IPS-20b (cell line): ENCODE results near the gene TBC1D5.

Source experiments
- H3K27ac ChIP-seq: one replicate; pipeline ENCODE4 v1.5.1; 2013; ENCODE audit warnings: low read length
- H3K27me3 ChIP-seq: 2 replicates; pipeline ENCODE4 v1.6.1; 2013; ENCODE audit warnings: mild to moderate bottlenecking, low read length, inconsistent platforms; ENCODE audit not compliant: insufficient read depth
- H3K36me3 ChIP-seq: 2 replicates; pipeline ENCODE4 v1.6.1; 2013; ENCODE audit warnings: low read depth, mild to moderate bottlenecking, inconsistent platforms, low read length, moderate library complexity; ENCODE audit not compliant: insufficient read depth
- H3K4me1 ChIP-seq: 2 replicates; pipeline ENCODE4 v1.6.1; 2013; ENCODE audit warnings: mild to moderate bottlenecking, control low read depth, inconsistent platforms, low read length, moderate library complexity; ENCODE audit not compliant: insufficient read depth
- H3K4me3 ChIP-seq: 2 replicates; pipeline ENCODE4 v1.5.1; 2013; ENCODE audit warnings: mild to moderate bottlenecking, low read length, inconsistent platforms
- H3K9ac ChIP-seq: 2 replicates; pipeline ENCODE4 v1.6.1; 2013; ENCODE audit warnings: low read depth, mild to moderate bottlenecking, inconsistent platforms, low read length, moderate library complexity
- H3K9me3 ChIP-seq: 2 replicates; pipeline ENCODE4 v1.6.1; 2013; ENCODE audit warnings: mild to moderate bottlenecking, low read depth, low read length, inconsistent platforms; ENCODE audit not compliant: insufficient read depth

TBC1D5 gene

GRCh38 chr3:17518189-17519059 lies 224.0 kb downstream of the TBC1D5 start:
- H3K9ac ChIP-seq: no peak overlapping the region
- H3K4me1 ChIP-seq: peaks cover 9% of the 10 kb centered on the region; the same call in 1 of the 2 replicates
- no peaks in the 10 kb centered on the region for H3K36me3 ChIP-seq
- no peaks in the 10 kb centered on the region for H3K9me3 ChIP-seq
- no peak overlapping the region for H3K27ac ChIP-seq
- no peak overlapping the region for H3K4me3 ChIP-seq
- no peaks in the 10 kb centered on the region for H3K27me3 ChIP-seq

- Histone ChIP-seq H3K9me3 (no peaks in the 10 kb centered on the region), H3K9ac (no peak overlapping the region), H3K4me3 (no peak overlapping the region), H3K27ac (no peak overlapping the region), H3K4me1 (peaks cover 9% of the 10 kb centered on the region; the same call in 1 of the 2 replicates), H3K36me3 (no peaks in the 10 kb centered on the region), H3K27me3 (no peaks in the 10 kb centered on the region)
Observed at GRCh38 chr3:17515445-17516234, 226.8 kb downstream of the TBC1D5 start.

- Histone ChIP-seq H3K36me3 (no peaks in the 10 kb centered on the region), H3K27ac (no peak overlapping the region), H3K9ac (no peak overlapping the region), H3K4me1 (peaks cover 9% of the 10 kb centered on the region; the same call in 1 of the 2 replicates), H3K27me3 (no peaks in the 10 kb centered on the region), H3K4me3 (no peak overlapping the region), H3K9me3 (no peaks in the 10 kb centered on the region)
Observed at GRCh38 chr3:17514597-17514996, 227.8 kb downstream of the TBC1D5 start.

- H3K9me3 ChIP-seq: no peaks in the 10 kb centered on the region
- H3K36me3 ChIP-seq: no peaks in the 10 kb centered on the region
- H3K27me3 ChIP-seq: no peaks in the 10 kb centered on the region
- H3K4me1 ChIP-seq: no peaks in the 10 kb centered on the region
- no peak overlapping the region for H3K27ac ChIP-seq
- no peak overlapping the region for H3K4me3 ChIP-seq
- no peak overlapping the region for H3K9ac ChIP-seq
Observed at GRCh38 chr3:17510265-17510664, 232.2 kb downstream of the TBC1D5 start.

GRCh38 chr3:17508180-17508752 lies 234.2 kb downstream of the TBC1D5 start:
- no peaks in the 10 kb centered on the region for H3K4me1 ChIP-seq
- H3K27me3 ChIP-seq: no peaks in the 10 kb centered on the region
- no peaks in the 10 kb centered on the region for H3K36me3 ChIP-seq
- no peak overlapping the region for H3K4me3 ChIP-seq
- no peak overlapping the region for H3K9ac ChIP-seq
- no peak overlapping the region for H3K27ac ChIP-seq
- no peaks in the 10 kb centered on the region for H3K9me3 ChIP-seq

- Histone ChIP-seq H3K9ac (no peak overlapping the region), H3K4me3 (no peak overlapping the region), H3K27ac (no peak overlapping the region), H3K4me1 (no peaks in the 10 kb centered on the region), H3K9me3 (no peaks in the 10 kb centered on the region), H3K36me3 (no peaks in the 10 kb centered on the region), H3K27me3 (no peaks in the 10 kb centered on the region)
Observed at GRCh38 chr3:17507480-17507879, 235.0 kb downstream of the TBC1D5 start.

GRCh38 chr3:17505856-17506255 lies 236.6 kb downstream of the TBC1D5 start:
- Histone ChIP-seq H3K4me1 (no peaks in the 10 kb centered on the region), H3K27ac (no peak overlapping the region), H3K9me3 (no peaks in the 10 kb centered on the region), H3K36me3 (no peaks in the 10 kb centered on the region), H3K27me3 (no peaks in the 10 kb centered on the region), H3K9ac (no peak overlapping the region), H3K4me3 (no peak overlapping the region)

- Histone ChIP-seq H3K4me3 (no peak overlapping the region), H3K4me1 (no peaks in the 10 kb centered on the region), H3K9me3 (no peaks in the 10 kb centered on the region), H3K27ac (no peak overlapping the region), H3K9ac (no peak overlapping the region), H3K27me3 (no peaks in the 10 kb centered on the region), H3K36me3 (no peaks in the 10 kb centered on the region)
Observed at GRCh38 chr3:17501745-17502144, 240.7 kb downstream of the TBC1D5 start.

- no peaks in the 10 kb centered on the region for H3K36me3 ChIP-seq
- H3K27me3 ChIP-seq: no peaks in the 10 kb centered on the region
- H3K4me3 ChIP-seq: no peak overlapping the region
- no peak overlapping the region for H3K27ac ChIP-seq
- H3K4me1 ChIP-seq: no peaks in the 10 kb centered on the region
- H3K9me3 ChIP-seq: no peaks in the 10 kb centered on the region
- H3K9ac ChIP-seq: no peak overlapping the region
Observed at GRCh38 chr3:17500618-17501017, 241.8 kb downstream of the TBC1D5 start.

GRCh38 chr3:17494117-17494809 lies 248.2 kb downstream of the TBC1D5 start:
- no peaks in the 10 kb centered on the region for H3K36me3 ChIP-seq
- no peaks in the 10 kb centered on the region for H3K27me3 ChIP-seq
- peaks cover 5% of the 10 kb centered on the region; the same call in 1 of the 2 replicates for H3K4me1 ChIP-seq
- H3K9me3 ChIP-seq: peaks cover 5% of the 10 kb centered on the region; the same call in 1 of the 2 replicates
- H3K4me3 ChIP-seq: no peak overlapping the region
- H3K9ac ChIP-seq: no peak overlapping the region
- H3K27ac ChIP-seq: no peak overlapping the region

- Histone ChIP-seq H3K9me3 (peaks cover 17% of the 10 kb centered on the region; the same call in 1 of the 2 replicates), H3K36me3 (no peaks in the 10 kb centered on the region), H3K27me3 (no peaks in the 10 kb centered on the region), H3K27ac (no peak overlapping the region), H3K4me3 (no peak overlapping the region), H3K9ac (no peak overlapping the region), H3K4me1 (peaks cover 5% of the 10 kb centered on the region; the same call in 1 of the 2 replicates)
Observed at GRCh38 chr3:17491601-17492000, 250.8 kb downstream of the TBC1D5 start.
